HEK293T (cell line): ENCODE data around the gene ASPDH.

Experiments
- BHLHE40 ChIP-seq: fragments of 450-650 bp; IDR thresholded peaks from 2 replicates; pipeline ENCODE4 v1.6.1; 2016; ENCODE audit warnings: mild to moderate bottlenecking, moderate library complexity, borderline replicate concordance
- ELF4 ChIP-seq: fragments of 450-650 bp; IDR thresholded peaks from 2 replicates; pipeline ENCODE4 v1.6.1; 2017; ENCODE audit warnings: antibody characterized with exemption
- L3MBTL2 ChIP-seq: fragments of 450-650 bp; conservative IDR thresholded peaks from 2 replicates; pipeline ENCODE4 v1.6.1; 2016; ENCODE audit warnings: mild to moderate bottlenecking
- NFRKB ChIP-seq: fragments of 450-650 bp; IDR thresholded peaks from 2 replicates; pipeline ENCODE4 v1.6.1; 2016; ENCODE audit warnings: mild to moderate bottlenecking, moderate library complexity
- SP1 ChIP-seq: fragments of 450-650 bp; IDR thresholded peaks from 2 replicates; pipeline ENCODE4 v1.6.1; 2017
- SUZ12 ChIP-seq: fragments of 450-650 bp; IDR thresholded peaks from 2 replicates; pipeline ENCODE4 v1.6.1; 2016; ENCODE audit warnings: mild to moderate bottlenecking
- TARDBP ChIP-seq: fragments of 450-650 bp; IDR thresholded peaks from 2 replicates; pipeline ENCODE4 v1.6.1; 2016
- ZNF384 ChIP-seq: fragments of 450-650 bp; IDR thresholded peaks from 2 replicates; pipeline ENCODE4 v1.6.1; 2016

DNA sequence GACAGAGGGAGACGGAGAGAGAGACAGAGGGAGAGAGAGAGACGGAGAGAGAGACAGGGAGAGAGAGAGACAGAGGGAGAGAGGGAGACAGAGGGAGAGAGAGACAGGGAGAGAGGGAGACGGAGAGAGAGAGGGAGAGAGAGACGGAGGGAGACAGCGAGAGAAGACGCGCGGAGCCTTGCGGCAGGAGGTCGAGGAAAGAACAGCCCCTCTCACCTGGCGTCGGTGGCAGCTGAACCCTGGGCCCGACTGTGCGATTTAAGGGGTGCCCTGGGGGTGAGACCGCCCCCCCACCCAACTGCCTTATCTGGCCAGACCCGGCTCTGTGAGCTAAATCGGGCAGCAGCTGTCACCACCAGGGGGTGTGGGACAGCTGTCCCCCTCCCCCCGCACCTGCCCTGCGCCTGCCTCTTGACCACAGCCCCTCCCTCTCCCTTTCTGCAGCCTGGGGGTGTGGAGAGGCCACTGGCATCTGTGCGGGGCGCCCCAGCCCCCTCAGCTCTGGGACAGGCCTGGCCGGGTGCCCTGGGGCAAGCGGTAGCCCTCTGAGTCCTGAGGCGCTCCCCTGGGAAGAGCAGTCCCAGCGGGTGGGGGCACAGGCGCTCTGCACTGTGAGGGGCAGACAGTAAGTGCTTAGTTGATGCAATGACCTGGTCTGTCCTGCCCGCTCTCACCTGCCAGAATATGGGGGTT is 13.5 kb downstream of the ASPDH start:
- TF ChIP-seq TARDBP (no peak), SP1 (no peak), ZNF384 (no peak), BHLHE40 (no peak), L3MBTL2 (no peak), ELF4 (no peak), SUZ12 (no peak), NFRKB (no peak)
